HepG2 (cell line): ENCODE measurements around the gene RBM34. TPM values are rescaled to one million over a fixed set of nuclear protein-coding genes. Genes with fewer than 3 reads are reported as not detected.

Experiments used
- ATAC-seq: fragments of 200-7000 bp; cut with Tn5 transposase; 3 replicates; pipeline ENCODE4 v1.9.1; 2020; ENCODE audit warnings: mild to moderate bottlenecking, moderate library complexity
- BruUV-seq: library from RNA; stranded (reverse); fragments of 400-500 nt; replicated peaks from 2 replicates; lab custom pipeline; 2021; lab: Mats Ljungman, UMichigan
- CTCF ChIA-PET: fragments of 300-600 bp; formaldehyde crosslinking; extraction: SDS; loops from one replicate; lab custom pipeline; 2021; ENCODE audit warnings: low total read pairs, inconsistent platforms, low intra/inter-chr PET ratio; lab: Yijun Ruan, JAX
- POLR2A ChIA-PET: fragments of 350-600 bp; sonication (Branson Sonifier 250); formaldehyde crosslinking; loops from one replicate; lab custom pipeline; 2020; ENCODE audit warnings: antibody characterized with exemption, inconsistent platforms; lab: Yijun Ruan, JAX
- DNase-seq: peaks from one replicate; pipeline ENCODE4 v3.0.0-alpha.2; 2015; ENCODE audit warnings: low spot score
- FAIRE-seq: peaks from 3 replicates; lab custom pipeline; 2011; peaks lifted over from hg19 to GRCh38; lab: Jason Lieb, UNC
- H2AFZ ChIP-seq: one replicate; pipeline ENCODE4 v1.6.1; 2011; ENCODE audit warnings: low read length, inconsistent platforms
- H3K27ac ChIP-seq: fragments of 300-600 bp; 3 replicates; pipeline ENCODE4 v1.8.0; 2011; ENCODE audit warnings: mixed run types, mild to moderate bottlenecking, mixed read lengths, low read length, inconsistent platforms; ENCODE audit not compliant: insufficient read depth; ENCODE audit errors: extremely low read length
- H3K27me3 ChIP-seq, 2 experiments: fragments of 200-600 bp in 1 of 2; 2 replicates in 1 of 2; 3 replicates in 1 of 2; pipeline versions ENCODE4 v1.6.0 to v1.8.0; 2011; ENCODE audit warnings: low read length in 2 of 2, mild to moderate bottlenecking in 2 of 2, moderate library complexity in 2 of 2, inconsistent platforms in 1 of 2; ENCODE audit not compliant: insufficient read depth in 2 of 2, control insufficient read depth in 1 of 2
- H3K36me3 ChIP-seq, 2 experiments: fragments of 200-600 bp in 1 of 2; replicated peaks in 1 of 2; 2 replicates in 1 of 2; 3 replicates in 1 of 2; pipeline versions ENCODE4 v1.5.1 to v1.8.0; 2011; ENCODE audit warnings: low read length in 2 of 2, inconsistent platforms in 1 of 2; ENCODE audit not compliant: insufficient read depth in 2 of 2, control insufficient read depth in 1 of 2
- H3K4me1 ChIP-seq: 2 replicates; pipeline ENCODE4 v1.5.1; 2012; ENCODE audit warnings: low read length, inconsistent platforms; ENCODE audit not compliant: insufficient read depth
- H3K4me2 ChIP-seq: 2 replicates; pipeline ENCODE4 v1.6.0; 2011; ENCODE audit warnings: low read depth, low read length, inconsistent platforms
- H3K4me3 ChIP-seq, 3 experiments: fragments of 200-600 bp in 1 of 3; sonication (generic), shearing (Covaris generic) in 1 of 3; replicated peaks in 1 of 3; 2 replicates each; pipeline ENCODE4 v1.5.1; 2011 to 2016; ENCODE audit warnings: low read length in 3 of 3, inconsistent platforms in 2 of 3, low read depth in 2 of 3, mild to moderate bottlenecking in 2 of 3, control low read depth in 1 of 3, mixed read lengths in 1 of 3; ENCODE audit not compliant: insufficient read depth in 1 of 3
- H3K79me2 ChIP-seq: one replicate; pipeline ENCODE4 v1.6.1; 2011; ENCODE audit warnings: low read length, inconsistent platforms; ENCODE audit not compliant: insufficient read depth
- H3K9ac ChIP-seq: 2 replicates; pipeline ENCODE4 v1.6.0; 2011; ENCODE audit warnings: mild to moderate bottlenecking, low read depth, low read length, inconsistent platforms; ENCODE audit not compliant: insufficient read depth
- H3K9me3 ChIP-seq: 2 replicates; pipeline ENCODE4 v1.5.1; 2012; ENCODE audit warnings: mild to moderate bottlenecking, low read length
- H4K20me1 ChIP-seq: 2 replicates; pipeline ENCODE4 v1.6.0; 2011; ENCODE audit warnings: inconsistent platforms, mild to moderate bottlenecking, low read length, moderate library complexity; ENCODE audit not compliant: insufficient read depth
- AGO1 ChIP-seq: fragments of 200-400 bp; formaldehyde crosslinking; IDR thresholded peaks from 2 replicates; pipeline ENCODE4 v1.6.1; 2017; ENCODE audit warnings: mild to moderate bottlenecking, low read depth, low read length, moderate library complexity; ENCODE audit not compliant: poor library complexity, severe bottlenecking
- CEBPB ChIP-seq: IDR thresholded peaks from 2 replicates; pipeline ENCODE4 v1.6.1; 2011; ENCODE audit warnings: low read depth, low read length, improper control_type of control experiment, borderline replicate concordance
- MBNL3 ChIP-seq: fragments of 250-450 bp; sonication (Bioruptor Pico); conservative IDR thresholded peaks from 2 replicates; pipeline ENCODE4 v1.8.0; 2022; ENCODE audit warnings: mild to moderate bottlenecking, inconsistent platforms
- MED8 ChIP-seq: sonication (generic); formaldehyde crosslinking; IDR thresholded peaks from 2 replicates; pipeline ENCODE4 v1.8.1; 2023; ENCODE audit warnings: mild to moderate bottlenecking, missing genetic modification reagents; ENCODE audit not compliant: insufficient replicate concordance
- NONO ChIP-seq, 2 experiments: fragments of 450-650 bp in 1 of 2; sonication (generic) in 1 of 2; formaldehyde crosslinking in 1 of 2; IDR thresholded peaks in 1 of 2; conservative IDR thresholded peaks in 1 of 2; 2 replicates each; pipeline versions ENCODE4 v1.6.1 to v1.8.0; 2017 to 2022; ENCODE audit warnings: mild to moderate bottlenecking in 1 of 2, missing genetic modification reagents in 1 of 2, moderate library complexity in 1 of 2
- NR2F6 ChIP-seq, 2 experiments: IDR thresholded peaks; 2 replicates each; pipeline ENCODE4 v1.6.1; 2016; ENCODE audit warnings: antibody characterized with exemption in 1 of 2, mild to moderate bottlenecking in 1 of 2
- SAFB2 ChIP-seq: sonication (generic); formaldehyde crosslinking; IDR thresholded peaks from 2 replicates; pipeline ENCODE4 v1.5.1; 2020; ENCODE audit warnings: missing genetic modification reagents, low read depth, mild to moderate bottlenecking, borderline replicate concordance
- SP4 ChIP-seq: sonication (generic); formaldehyde crosslinking; IDR thresholded peaks from 2 replicates; pipeline ENCODE4 v1.8.1; 2023; ENCODE audit warnings: mild to moderate bottlenecking, missing genetic modification reagents
- ZC3H4 ChIP-seq: sonication (generic); formaldehyde crosslinking; IDR thresholded peaks from 2 replicates; pipeline ENCODE4 v1.4.0; 2020; ENCODE audit warnings: missing genetic modification reagents, borderline replicate concordance
- ZNF292 ChIP-seq: sonication (generic); formaldehyde crosslinking; IDR thresholded peaks from 2 replicates; pipeline ENCODE4 v1.8.1; 2022; ENCODE audit warnings: mild to moderate bottlenecking, low read depth, missing genetic modification reagents, borderline replicate concordance
- ZNF572 ChIP-seq: sonication (generic); formaldehyde crosslinking; IDR thresholded peaks from 2 replicates; pipeline ENCODE4 v1.5.1; 2020; ENCODE audit warnings: mild to moderate bottlenecking, missing genetic modification reagents
- WGBS: methylation state at CpG from one replicate; pipeline ENCODE4 v1.1.6; 2017; ENCODE audit warnings: low lambda C conversion rate; 5-methylcytosine and 5-hydroxymethylcytosine counted together
- in situ Hi-C: cut with HindIII; loops from 2 replicates; pipeline ENCODE4 v1.10.0; 2017; ENCODE audit warnings: low pct_unique_long_range_greater_than_20kb; ENCODE audit not compliant: extremely low pct_ligation_motif_present
- intact Hi-C: fragments of 100-400 bp; cut with micrococcal nuclease; formaldehyde crosslinking; loops from one replicate; pipeline ENCODE4 v1.10.0; 2022; ENCODE audit not compliant: unreplicated experiment
- polyA plus RNA-seq, 8 experiments: library from polyadenylated mRNA; depleted of rRNA in 3 of 8; stranded (reverse) in 7 of 8; unstranded in 1 of 8; fragments of >200 nt; fragmentation: Illumina TruSeq in 4 of 8; extraction: Trizol in 4 of 8; gene quantifications; 2 replicates each; pipeline versions ENCODE4 v1.2.1 to v1.2.3, GENCODE V29; 2011 to 2016; ENCODE audit warnings: low read depth in 4 of 8, missing spikeins in 1 of 8, mixed read lengths in 1 of 8; ENCODE audit not compliant: insufficient read depth in 1 of 8
- total RNA-seq, 5 experiments: library from RNA; depleted of rRNA; stranded (reverse); fragments of >200 nt; fragmentation: Illumina TruSeq; extraction: Trizol; gene quantifications; 2 replicates each; pipeline ENCODE4 v1.2.3, GENCODE V29; 2016; ENCODE audit warnings: low read depth in 1 of 5
- TF ChIP-seq, protein P1 (sequence below), 2 experiments: sonication (generic) in 1 of 2; formaldehyde crosslinking in 1 of 2; IDR thresholded peaks; 2 replicates each; pipeline versions ENCODE4 v1.4.0 to v1.6.1; 2018 to 2020; ENCODE audit warnings: missing genetic modification reagents in 2 of 2, borderline replicate concordance in 1 of 2, low read depth in 1 of 2, mild to moderate bottlenecking in 1 of 2, missing biosample characterization in 1 of 2
- TF ChIP-seq, protein P2 (sequence below): sonication (generic); formaldehyde crosslinking; conservative IDR thresholded peaks from 2 replicates; pipeline ENCODE4 v1.8.1; 2023; ENCODE audit warnings: missing genetic modification reagents
- TF ChIP-seq, protein P3 (sequence below): IDR thresholded peaks from 2 replicates; pipeline ENCODE4 v1.6.1; 2018; ENCODE audit warnings: missing genetic modification reagents

RBM34 gene
- total and polyA plus RNA-seq, 2 of the 13 experiments (the other 11 are each of a cell fraction or from before 2014, with no cell fraction given), result 34.7 to 73.0 TPM

DNA sequence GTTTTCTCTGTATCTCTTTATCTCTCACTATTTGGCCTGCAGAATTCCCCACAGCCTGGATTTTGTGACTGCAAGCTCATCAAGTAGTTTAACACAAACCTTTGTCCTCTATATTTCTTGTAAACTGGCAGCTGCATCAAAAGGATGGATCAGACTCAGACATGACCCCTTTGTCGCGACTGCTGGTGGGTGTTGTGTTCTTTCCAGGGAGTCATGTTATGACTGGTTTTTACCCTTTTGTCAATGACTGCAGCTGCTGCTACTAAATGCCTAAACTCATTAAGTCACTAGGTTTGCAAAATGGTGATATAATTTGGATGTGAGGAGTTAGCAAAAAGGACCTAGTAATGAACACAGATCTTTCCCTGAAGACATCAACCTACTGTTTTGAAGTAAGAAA, 22.2 kb downstream of the RBM34 start (continued):
- TF ChIP-seq ZC3H4 (CRISPR knock-in tag) (no peak), ZNF572 (CRISPR knock-in tag) (no peak), SAFB2 (CRISPR knock-in tag) (no peak), MBNL3 (no peak)

DNA sequence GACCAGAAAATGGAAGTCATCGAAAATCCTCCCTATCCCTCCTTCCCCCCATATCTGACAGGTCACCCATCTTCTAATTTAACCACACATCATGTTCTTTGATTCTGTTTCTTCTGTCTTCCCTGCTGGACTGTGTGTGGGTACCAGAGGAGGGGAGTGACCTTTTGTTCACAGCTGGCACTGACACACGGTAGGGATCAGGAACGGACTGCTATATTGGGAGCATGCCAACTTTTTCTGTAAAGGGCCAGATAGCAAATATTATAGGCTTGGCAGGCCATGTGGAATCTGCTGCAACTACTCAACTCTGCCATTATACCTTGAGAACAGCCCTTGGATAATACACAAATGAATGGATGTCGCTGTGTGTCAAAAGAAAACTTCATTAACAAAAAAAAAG, 24.9 kb downstream of the RBM34 start:
- Histone ChIP-seq H2AFZ (no peak overlapping the region), H3K9me3 (no peaks in the 10 kb centered on the region), H3K4me1 (peaks cover 10% of the 10 kb centered on the region), H3K79me2 (no peaks in the 10 kb centered on the region), H3K27ac (no peak overlapping the region), H4K20me1 (no peaks in the 10 kb centered on the region), H3K9ac (no peak overlapping the region), H3K4me2 (no peak overlapping the region), H3K27me3 (no peaks in the 10 kb centered on the region), H3K36me3 (peaks cover 25 to 74% of the 10 kb centered on the region in 2 experiments), H3K4me3 (no peak overlapping the region)
- in situ Hi-C loops, result no loop called here
- no peak for FAIRE-seq
- ChIA-PET POLR2A (no interaction called here), CTCF (no interaction called here)
- 86% methylated on average over 4 of the region's 4 CpGs for WGBS
- TF ChIP-seq CEBPB (no peak), AGO1 (no peak), NONO (IDR thresholded peaks at IDR 0.05) (no peak), NONO (CRISPR knock-in tag; conservative IDR thresholded peaks at IDR 0.05) (no peak), ZNF292 (CRISPR knock-in tag) (no peak), MED8 (no peak), SP4 (CRISPR knock-in tag) (no peak), NR2F6 (IDR thresholded peaks at IDR 0.05) (no peak), NR2F6 (CRISPR knock-in tag; IDR thresholded peaks at IDR 0.05) (no peak)
- TF ChIP-seq, protein P1, sequence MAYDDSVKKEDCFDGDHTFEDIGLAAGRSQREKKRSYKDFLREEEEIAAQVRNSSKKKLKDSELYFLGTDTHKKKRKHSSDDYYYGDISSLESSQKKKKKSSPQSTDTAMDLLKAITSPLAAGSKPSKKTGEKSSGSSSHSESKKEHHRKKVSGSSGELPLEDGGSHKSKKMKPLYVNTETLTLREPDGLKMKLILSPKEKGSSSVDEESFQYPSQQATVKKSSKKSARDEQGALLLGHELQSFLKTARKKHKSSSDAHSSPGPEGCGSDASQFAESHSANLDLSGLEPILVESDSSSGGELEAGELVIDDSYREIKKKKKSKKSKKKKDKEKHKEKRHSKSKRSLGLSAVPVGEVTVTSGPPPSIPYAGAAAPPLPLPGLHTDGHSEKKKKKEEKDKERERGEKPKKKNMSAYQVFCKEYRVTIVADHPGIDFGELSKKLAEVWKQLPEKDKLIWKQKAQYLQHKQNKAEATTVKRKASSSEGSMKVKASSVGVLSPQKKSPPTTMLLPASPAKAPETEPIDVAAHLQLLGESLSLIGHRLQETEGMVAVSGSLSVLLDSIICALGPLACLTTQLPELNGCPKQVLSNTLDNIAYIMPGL (CRISPR knock-in tag; IDR thresholded peaks at IDR 0.05; ENCODE audit: borderline replicate concordance in 1 of 2, low read depth in 1 of 2), result no peak
- TF ChIP-seq, protein P2, sequence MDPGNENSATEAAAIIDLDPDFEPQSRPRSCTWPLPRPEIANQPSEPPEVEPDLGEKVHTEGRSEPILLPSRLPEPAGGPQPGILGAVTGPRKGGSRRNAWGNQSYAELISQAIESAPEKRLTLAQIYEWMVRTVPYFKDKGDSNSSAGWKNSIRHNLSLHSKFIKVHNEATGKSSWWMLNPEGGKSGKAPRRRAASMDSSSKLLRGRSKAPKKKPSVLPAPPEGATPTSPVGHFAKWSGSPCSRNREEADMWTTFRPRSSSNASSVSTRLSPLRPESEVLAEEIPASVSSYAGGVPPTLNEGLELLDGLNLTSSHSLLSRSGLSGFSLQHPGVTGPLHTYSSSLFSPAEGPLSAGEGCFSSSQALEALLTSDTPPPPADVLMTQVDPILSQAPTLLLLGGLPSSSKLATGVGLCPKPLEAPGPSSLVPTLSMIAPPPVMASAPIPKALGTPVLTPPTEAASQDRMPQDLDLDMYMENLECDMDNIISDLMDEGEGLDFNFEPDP (CRISPR knock-in tag), result no peak
- TF ChIP-seq, protein P3, sequence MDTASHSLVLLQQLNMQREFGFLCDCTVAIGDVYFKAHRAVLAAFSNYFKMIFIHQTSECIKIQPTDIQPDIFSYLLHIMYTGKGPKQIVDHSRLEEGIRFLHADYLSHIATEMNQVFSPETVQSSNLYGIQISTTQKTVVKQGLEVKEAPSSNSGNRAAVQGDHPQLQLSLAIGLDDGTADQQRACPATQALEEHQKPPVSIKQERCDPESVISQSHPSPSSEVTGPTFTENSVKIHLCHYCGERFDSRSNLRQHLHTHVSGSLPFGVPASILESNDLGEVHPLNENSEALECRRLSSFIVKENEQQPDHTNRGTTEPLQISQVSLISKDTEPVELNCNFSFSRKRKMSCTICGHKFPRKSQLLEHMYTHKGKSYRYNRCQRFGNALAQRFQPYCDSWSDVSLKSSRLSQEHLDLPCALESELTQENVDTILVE (CRISPR knock-in tag), result no peak
- BruUV-seq, result no TSS peak
- intact Hi-C loops, result no loop called here
- no peak for ATAC-seq
- no peak for DNase-seq
